Mononuclear cell (primary cell): ENCODE measurements around the gene CWF19L1. TPM values are rescaled to one million over a fixed set of nuclear protein-coding genes. Genes with fewer than 3 reads are reported as not detected.
"Not testable (repeated sequence)": the region's sequence is repeated elsewhere in the genome, so short reads cannot be mapped to it uniquely, and the experiment has no call there.

Source experiments
- H3K27me3 ChIP-seq: 2 replicates; pipeline ENCODE4 v1.6.0; 2011; ENCODE audit warnings: low read length, control low read depth; ENCODE audit not compliant: insufficient read depth
- H3K4me1 ChIP-seq: 2 replicates; pipeline ENCODE4 v1.5.1; 2011; ENCODE audit warnings: mild to moderate bottlenecking, low read length, control low read depth; ENCODE audit not compliant: insufficient read depth
- H3K4me3 ChIP-seq: 2 replicates; pipeline ENCODE4 v1.5.1; 2011; ENCODE audit warnings: mild to moderate bottlenecking, low read length, moderate library complexity
- H3K9me3 ChIP-seq: 2 replicates; pipeline ENCODE4 v1.5.1; 2011; ENCODE audit warnings: low read depth, mild to moderate bottlenecking, control low read depth, low read length
- total RNA-seq: library from RNA; depleted of rRNA; stranded (reverse); fragments of >200 nt; gene quantifications from one replicate; pipeline ENCODE4 v1.2.3, GENCODE V29; 2012

The CWF19L1 gene
- total RNA-seq: 55.8 TPM

- no peaks in the 10 kb centered on the region for H3K9me3 ChIP-seq
- H3K4me1 ChIP-seq: peaks cover 35% of the 10 kb centered on the region
- no peaks in the 10 kb centered on the region for H3K27me3 ChIP-seq
- peak within 1 kb of the TSS; percentile 79 for H3K4me3 ChIP-seq
Measured at GRCh38 chr10:100267239-100268104, at the start of gene CWF19L1. TSS of gene CWF19L1 (minus strand) at chr10:100267638. CDS start at chr10:100267593, 45 bp downstream.

- peaks cover 14% of the 10 kb centered on the region for H3K27me3 ChIP-seq
- no peaks in the 10 kb centered on the region for H3K9me3 ChIP-seq
- H3K4me3 ChIP-seq: no peak overlapping the region
- no peaks in the 10 kb centered on the region for H3K4me1 ChIP-seq
Measured at GRCh38 chr10:100315615-100316014, 48.2 kb upstream of the CWF19L1 start.

GRCh38 chr10:100311298-100311697, 43.9 kb upstream of the CWF19L1 start:
- H3K27me3 ChIP-seq: peaks cover 7% of the 10 kb centered on the region
- H3K4me3 ChIP-seq: no peak overlapping the region
- H3K4me1 ChIP-seq: no peaks in the 10 kb centered on the region
- H3K9me3 ChIP-seq: no peaks in the 10 kb centered on the region

GRCh38 chr10:100307684-100308083, 40.2 kb upstream of the CWF19L1 start:
- no peak overlapping the region for H3K4me3 ChIP-seq
- peaks cover 3% of the 10 kb centered on the region for H3K27me3 ChIP-seq
- H3K4me1 ChIP-seq: no peaks in the 10 kb centered on the region
- no peaks in the 10 kb centered on the region for H3K9me3 ChIP-seq

- H3K4me1 ChIP-seq: no peaks in the 10 kb centered on the region
- H3K4me3 ChIP-seq: no peak overlapping the region
- peaks cover under 1% of the 10 kb centered on the region for H3K27me3 ChIP-seq
Measured at GRCh38 chr10:100306861-100307260, 39.4 kb upstream of the CWF19L1 start.

GRCh38 chr10:100304414-100304813, 37.0 kb upstream of the CWF19L1 start:
- no peak overlapping the region for H3K4me3 ChIP-seq
- no peaks in the 10 kb centered on the region for H3K9me3 ChIP-seq
- H3K4me1 ChIP-seq: no peaks in the 10 kb centered on the region
- H3K27me3 ChIP-seq: no peaks in the 10 kb centered on the region

More at GRCh38 chr10:100306861-100307260, 39.4 kb upstream of the CWF19L1 start:
- H3K9me3 ChIP-seq: no peaks in the 10 kb centered on the region

GRCh38 chr10:100303724-100304319, 36.4 kb upstream of the CWF19L1 start:
- H3K27me3 ChIP-seq: no peaks in the 10 kb centered on the region
- no peak overlapping the region for H3K4me3 ChIP-seq
- H3K4me1 ChIP-seq: no peaks in the 10 kb centered on the region
- no peaks in the 10 kb centered on the region for H3K9me3 ChIP-seq

GRCh38 chr10:100301123-100301522, 33.7 kb upstream of the CWF19L1 start:
- H3K4me1 ChIP-seq, H3K4me3 ChIP-seq, H3K27me3 ChIP-seq, H3K9me3 ChIP-seq: not testable (repeated sequence)

- no peaks in the 10 kb centered on the region for H3K9me3 ChIP-seq
Measured at GRCh38 chr10:100297242-100297641, 29.8 kb upstream of the CWF19L1 start.

GRCh38 chr10:100293066-100293465, 25.6 kb upstream of the CWF19L1 start:
- H3K4me1 ChIP-seq: peaks cover 37% of the 10 kb centered on the region
- H3K9me3 ChIP-seq: no peaks in the 10 kb centered on the region
- H3K4me3 ChIP-seq: no peak overlapping the region
- H3K27me3 ChIP-seq: peaks cover 6% of the 10 kb centered on the region

More at GRCh38 chr10:100297242-100297641, 29.8 kb upstream of the CWF19L1 start:
- Histone ChIP-seq H3K4me3 (no peak overlapping the region), H3K27me3 (peaks cover 9% of the 10 kb centered on the region), H3K4me1 (peaks cover 10% of the 10 kb centered on the region)

GRCh38 chr10:100292300-100292699, 24.9 kb upstream of the CWF19L1 start:
- peaks cover 38% of the 10 kb centered on the region for H3K4me1 ChIP-seq
- H3K9me3 ChIP-seq, H3K27me3 ChIP-seq, H3K4me3 ChIP-seq: not testable (repeated sequence)

- Histone ChIP-seq H3K4me3 (no peak overlapping the region), H3K4me1 (peaks cover 45% of the 10 kb centered on the region)
Measured at GRCh38 chr10:100291356-100291755, 23.9 kb upstream of the CWF19L1 start.

GRCh38 chr10:100289641-100290040, 22.2 kb upstream of the CWF19L1 start:
- peaks cover 60% of the 10 kb centered on the region for H3K4me1 ChIP-seq
- H3K27me3 ChIP-seq: peaks cover 3% of the 10 kb centered on the region
- H3K9me3 ChIP-seq: no peaks in the 10 kb centered on the region
- no peak overlapping the region for H3K4me3 ChIP-seq

More at GRCh38 chr10:100291356-100291755, 23.9 kb upstream of the CWF19L1 start:
- peaks cover 6% of the 10 kb centered on the region for H3K27me3 ChIP-seq
- H3K9me3 ChIP-seq: no peaks in the 10 kb centered on the region

- no peaks in the 10 kb centered on the region for H3K9me3 ChIP-seq
- H3K27me3 ChIP-seq: no peaks in the 10 kb centered on the region
- H3K4me3 ChIP-seq: no peak overlapping the region
- peaks cover 73% of the 10 kb centered on the region for H3K4me1 ChIP-seq
Measured at GRCh38 chr10:100288196-100288595, 20.8 kb upstream of the CWF19L1 start.

GRCh38 chr10:100287756-100288155, 20.3 kb upstream of the CWF19L1 start:
- H3K27me3 ChIP-seq: no peaks in the 10 kb centered on the region
- no peak overlapping the region for H3K4me3 ChIP-seq
- H3K4me1 ChIP-seq: peaks cover 73% of the 10 kb centered on the region
- H3K9me3 ChIP-seq: no peaks in the 10 kb centered on the region
